HG03457 (cell line): ENCODE results near the gene LMX1B.

ENCODE experiments used
- ATAC-seq: cut with Tn5 transposase; IDR thresholded peaks from one replicate; pipeline ENCODE4 v1.9.1; 2021; ENCODE audit warnings: moderate number of reproducible peaks; ENCODE audit not compliant: unreplicated experiment

Gene LMX1B

GRCh38 chr9:126604059-126605055, 9.4 kb upstream of the LMX1B start:
- no peak for ATAC-seq

GRCh38 chr9:126605792-126606482, 7.8 kb upstream of the LMX1B start:
- ATAC-seq, result no peak

GRCh38 chr9:126606483-126606870, 7.3 kb upstream of the LMX1B start:
- no peak for ATAC-seq

DNA sequence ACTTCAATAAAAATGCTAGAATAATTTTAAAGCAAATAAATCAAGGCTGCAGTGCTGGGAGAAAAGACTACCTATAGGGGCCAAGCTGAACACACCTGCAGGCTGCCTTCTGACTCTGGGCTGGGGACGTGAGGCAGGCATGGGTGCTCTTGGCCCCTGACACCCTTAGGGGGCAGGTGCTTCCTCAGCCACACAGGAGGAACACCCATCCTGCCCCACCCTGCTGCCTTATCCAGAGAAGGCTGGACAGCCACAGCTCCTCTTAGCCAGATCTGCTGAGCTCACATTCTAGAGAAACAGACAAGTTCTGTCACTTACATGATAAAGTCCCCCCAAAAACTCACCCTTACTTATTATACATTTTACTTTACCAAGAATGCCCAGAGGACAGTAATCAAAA, 6.6 kb upstream of the LMX1B start:
- ATAC-seq, result no peak

DNA sequence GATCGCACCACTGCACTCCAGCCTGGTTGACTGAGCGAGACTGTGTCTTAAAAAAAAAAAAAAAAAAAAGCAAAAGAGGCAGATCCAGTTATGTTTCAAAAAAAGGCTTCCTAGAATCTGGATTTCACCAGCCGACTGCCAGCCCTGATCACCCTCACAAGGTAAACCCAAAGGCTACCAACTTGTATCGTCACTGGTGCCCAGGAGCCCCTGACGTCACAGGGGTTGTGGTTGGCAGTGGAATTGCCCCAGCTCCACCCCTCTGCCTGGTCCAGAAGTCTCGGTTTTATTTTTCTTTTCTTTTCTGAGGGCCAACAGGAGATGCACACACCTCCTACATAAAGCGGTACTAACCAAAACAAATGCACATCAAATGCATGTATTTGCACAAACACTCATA, 6.0 kb upstream of the LMX1B start:
- ATAC-seq, result no peak

DNA sequence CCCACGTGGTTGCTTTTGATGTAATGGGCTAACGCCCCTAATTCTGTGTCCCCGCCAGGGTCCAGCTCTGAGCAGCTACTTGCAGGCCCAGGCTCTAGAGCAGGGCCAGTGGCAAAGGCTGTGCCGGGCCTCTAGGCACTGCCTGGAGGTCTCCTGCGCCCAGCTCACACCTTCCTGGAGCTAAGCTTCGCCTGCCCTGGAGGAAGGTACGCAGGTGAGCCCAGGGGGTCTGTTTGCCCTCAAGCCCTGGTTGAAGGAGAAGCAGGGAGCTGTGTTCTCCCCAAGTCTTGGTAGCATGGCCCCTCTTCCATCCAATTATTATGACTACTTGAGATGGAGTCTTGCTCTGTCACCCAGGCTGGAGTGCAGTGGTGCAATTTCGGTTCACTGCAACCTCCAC, 5.2 kb upstream of the LMX1B start:
- no peak for ATAC-seq

GRCh38 chr9:126609191-126609590, 4.5 kb upstream of the LMX1B start:
- ATAC-seq, result no peak

DNA sequence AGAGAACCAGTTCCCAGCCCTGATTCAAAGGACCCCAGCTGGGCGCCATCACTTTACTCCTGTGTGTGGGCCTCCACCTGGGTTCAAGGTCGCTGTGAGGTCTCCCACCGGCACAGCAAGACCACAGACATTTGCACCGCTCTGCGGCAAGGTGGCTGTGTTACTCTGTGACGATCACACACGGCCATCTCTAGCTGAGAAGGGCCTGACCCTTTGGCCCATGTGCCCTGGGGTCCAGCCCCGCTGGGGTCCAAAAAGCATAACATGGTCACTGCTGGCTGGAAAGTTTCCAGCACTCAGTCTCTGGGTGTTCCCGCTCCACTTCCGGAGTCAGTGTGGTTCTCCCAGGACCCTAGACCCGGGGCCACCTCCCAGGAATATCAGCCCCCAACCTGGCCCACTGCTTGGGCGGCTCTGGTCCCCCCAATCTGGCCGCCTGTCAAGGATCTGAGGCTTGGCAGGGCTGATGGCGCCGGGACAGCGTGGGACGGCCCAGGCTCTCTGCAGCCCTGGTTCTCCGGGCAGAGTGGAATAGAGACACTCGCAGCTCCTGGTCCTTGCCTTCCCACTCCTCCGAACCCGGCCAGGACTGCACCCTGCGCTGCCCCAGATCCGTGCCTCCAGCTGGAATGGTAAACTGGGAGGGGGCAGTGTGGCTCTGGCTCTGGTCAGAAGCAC, 3.9 kb upstream of the LMX1B start:
- no peak for ATAC-seq

DNA sequence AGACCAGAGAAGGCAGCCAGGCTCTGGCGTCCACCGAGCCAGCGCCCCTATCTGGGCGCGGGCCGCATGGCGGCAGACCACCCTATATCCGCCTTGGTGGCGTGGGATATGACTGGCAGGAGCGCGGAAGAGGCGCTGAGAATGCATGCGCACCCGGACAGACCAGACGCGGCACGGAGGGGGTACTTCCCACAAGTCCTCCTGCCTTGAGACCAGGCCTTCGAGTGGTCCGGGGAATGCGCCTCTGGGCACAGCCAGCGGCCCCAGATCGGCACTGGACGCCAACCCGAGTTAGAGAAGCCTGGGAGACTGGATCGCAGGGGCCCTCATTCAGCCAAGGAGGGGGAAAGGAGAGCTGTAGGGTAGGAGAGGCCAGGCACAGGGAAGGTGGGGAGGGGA, 2.5 kb upstream of the LMX1B start:
- no peak for ATAC-seq

DNA sequence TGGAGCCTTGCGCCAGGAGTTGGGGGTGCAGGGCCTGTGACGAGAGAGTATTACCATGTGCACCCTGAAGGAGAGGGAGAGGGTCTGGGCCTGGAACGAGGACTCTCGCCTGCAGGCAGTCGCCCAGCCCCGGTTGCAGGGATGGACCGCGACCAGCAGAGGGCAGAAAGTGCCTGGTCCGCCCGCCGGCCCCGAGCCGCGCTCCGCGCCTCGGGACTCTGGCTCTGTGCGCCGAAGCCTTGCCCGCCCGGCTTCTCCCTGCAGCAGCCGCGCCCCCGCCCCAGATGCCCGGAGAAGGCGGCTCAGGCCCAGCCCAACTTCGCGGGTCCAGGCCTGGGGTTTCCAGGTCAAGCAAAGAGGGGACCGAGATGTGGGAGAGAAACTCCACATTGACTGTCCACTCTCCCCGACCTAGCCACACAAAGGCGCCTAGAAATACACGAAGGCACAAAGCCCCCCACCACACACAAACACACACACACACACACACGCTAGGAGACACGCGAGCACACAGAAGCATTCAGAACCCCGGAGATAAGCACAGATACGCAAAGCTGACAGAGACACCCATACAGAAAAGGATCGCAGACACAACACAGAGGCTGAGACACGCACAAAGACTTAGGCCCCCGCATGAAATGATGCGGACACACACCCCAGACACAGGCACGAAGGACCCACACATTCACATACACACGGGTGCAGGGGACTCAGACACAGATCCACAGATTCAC, 2.0 kb upstream of the LMX1B start:
- ATAC-seq, result no peak

GRCh38 chr9:126612326-126612812, 1.4 kb upstream of the LMX1B start:
- ATAC-seq, result no peak

- ATAC-seq, result no peak
Measured at GRCh38 chr9:126612813-126613641, 701 bp upstream of the LMX1B start.

GRCh38 chr9:126614088-126614454, 343 bp downstream of the LMX1B start:
- ATAC-seq, result no peak

DNA sequence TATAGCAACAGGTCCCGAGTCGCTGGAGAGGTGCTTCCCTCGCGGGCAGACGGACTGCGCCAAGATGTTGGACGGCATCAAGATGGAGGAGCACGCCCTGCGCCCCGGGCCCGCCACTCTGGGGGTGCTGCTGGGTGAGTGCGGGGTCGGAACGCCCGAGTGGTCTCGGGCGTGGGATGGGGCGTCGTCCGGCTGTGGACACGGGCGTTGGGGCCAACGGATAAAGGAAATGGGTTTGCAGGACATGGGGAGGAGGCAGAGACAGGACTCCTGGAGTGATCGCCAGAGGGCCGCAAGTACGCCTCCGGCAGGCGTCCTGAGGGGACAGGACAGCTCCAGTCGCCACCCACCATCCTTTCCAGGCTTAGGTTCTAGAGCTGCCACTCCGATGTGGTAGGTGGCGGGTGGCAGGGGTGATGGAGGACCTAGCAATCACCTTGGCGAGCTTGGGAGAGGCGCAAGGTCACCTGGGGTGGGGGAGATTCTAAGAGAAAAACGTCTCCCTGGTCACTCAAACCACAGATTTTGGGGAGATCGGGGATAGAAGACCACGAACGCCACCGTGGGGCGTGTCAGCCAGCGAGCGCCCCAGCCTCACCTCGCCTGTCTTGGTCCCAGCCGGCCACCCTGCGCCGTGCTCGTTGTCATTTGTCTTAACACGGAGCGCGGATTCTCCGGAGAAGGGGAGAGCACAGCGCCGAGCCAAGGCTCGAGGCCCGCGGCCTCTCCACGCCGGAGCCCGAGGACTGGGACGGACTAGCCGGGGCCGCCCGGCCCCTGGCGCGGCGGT, 922 bp downstream of the LMX1B start:
- no peak for ATAC-seq

DNA sequence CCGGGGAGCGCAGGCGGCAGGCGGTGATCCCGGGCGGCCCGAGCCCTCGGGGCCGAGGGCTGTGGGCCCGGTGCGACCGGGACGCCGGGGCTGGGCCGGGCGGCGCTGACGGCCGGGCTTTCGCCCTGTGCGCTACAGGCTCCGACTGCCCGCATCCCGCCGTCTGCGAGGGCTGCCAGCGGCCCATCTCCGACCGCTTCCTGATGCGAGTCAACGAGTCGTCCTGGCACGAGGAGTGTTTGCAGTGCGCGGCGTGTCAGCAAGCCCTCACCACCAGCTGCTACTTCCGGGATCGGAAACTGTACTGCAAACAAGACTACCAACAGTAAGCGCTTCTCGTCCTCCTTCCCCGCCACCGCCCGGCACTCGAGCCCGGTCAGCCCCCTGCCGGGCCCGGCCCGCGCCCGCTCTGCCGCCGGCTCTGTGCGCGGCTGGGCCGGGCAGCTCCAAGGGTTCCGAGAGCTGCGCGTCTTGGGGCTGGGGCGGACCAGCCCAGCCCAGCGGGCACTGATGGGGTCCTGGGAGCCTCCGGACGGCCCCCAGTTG, 1.6 kb downstream of the LMX1B start:
- ATAC-seq, result no peak

DNA sequence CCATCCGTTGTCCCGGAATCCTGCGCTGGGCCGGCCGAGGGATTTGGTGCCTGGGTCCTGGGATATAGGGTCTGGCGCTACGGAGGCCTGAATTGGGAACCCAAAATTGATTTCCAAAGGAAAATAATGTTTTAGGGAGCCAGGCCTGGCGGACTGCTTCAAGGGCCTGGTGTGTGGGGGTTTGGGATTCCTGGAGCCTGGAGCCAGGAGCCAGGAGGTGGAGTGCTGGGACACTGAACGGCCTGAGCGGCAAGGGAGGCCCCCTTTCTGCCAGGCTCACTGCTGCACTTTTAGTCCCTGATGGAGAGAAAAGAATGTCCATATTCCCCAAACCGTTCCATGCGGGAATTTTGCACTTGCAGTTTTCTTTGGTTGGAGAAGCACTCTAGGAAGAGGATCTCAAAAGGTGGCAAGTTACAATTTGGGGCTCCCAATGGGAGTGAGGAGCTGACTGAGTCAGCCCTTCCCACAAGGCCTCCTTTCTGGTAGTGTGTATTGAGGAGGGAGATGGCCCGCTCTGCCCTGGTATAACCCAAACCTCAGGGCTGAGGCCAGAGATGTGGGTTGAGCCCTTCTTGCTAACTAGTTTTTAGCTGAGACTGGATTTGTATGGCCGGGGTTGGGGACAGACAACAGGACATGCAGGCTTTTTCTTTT, 2.2 kb downstream of the LMX1B start:
- ATAC-seq, result no peak

DNA sequence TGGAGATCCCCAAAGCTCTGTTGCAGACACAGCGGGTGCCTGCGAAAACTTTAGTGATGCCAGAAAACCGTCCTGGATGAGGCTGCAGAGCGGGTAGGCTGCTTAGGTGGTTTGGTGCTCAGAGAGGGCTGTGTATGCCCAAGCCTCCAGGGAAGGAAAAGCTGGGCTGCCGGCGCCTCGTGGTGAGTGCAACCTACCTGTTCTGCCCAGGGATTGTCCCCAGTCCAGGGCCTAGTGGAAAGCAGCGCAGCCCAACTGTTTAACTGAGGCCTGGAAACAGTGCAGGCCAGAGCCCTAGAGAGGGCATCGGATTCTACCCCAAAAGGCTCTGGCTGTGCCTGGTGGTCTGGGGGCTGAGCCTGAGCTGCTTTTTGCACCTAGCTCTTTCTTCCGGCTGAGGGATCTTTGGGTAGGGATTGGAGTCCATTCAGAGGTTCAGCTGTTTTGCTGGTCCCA, 2.8 kb downstream of the LMX1B start:
- ATAC-seq, result no peak
